Endothelial cell of hepatic sinusoid (primary cell): ENCODE measurements around the gene SLC45A2.
"Not testable (repeated sequence)": the region's sequence is repeated elsewhere in the genome, so short reads cannot be mapped to it uniquely, and the experiment has no call there.

ENCODE experiments used
- in situ Hi-C: cut with HindIII; loops from 2 replicates; pipeline ENCODE4 v1.10.0; 2017; ENCODE audit warnings: low sequenced_read_pairs

The SLC45A2 gene

DNA sequence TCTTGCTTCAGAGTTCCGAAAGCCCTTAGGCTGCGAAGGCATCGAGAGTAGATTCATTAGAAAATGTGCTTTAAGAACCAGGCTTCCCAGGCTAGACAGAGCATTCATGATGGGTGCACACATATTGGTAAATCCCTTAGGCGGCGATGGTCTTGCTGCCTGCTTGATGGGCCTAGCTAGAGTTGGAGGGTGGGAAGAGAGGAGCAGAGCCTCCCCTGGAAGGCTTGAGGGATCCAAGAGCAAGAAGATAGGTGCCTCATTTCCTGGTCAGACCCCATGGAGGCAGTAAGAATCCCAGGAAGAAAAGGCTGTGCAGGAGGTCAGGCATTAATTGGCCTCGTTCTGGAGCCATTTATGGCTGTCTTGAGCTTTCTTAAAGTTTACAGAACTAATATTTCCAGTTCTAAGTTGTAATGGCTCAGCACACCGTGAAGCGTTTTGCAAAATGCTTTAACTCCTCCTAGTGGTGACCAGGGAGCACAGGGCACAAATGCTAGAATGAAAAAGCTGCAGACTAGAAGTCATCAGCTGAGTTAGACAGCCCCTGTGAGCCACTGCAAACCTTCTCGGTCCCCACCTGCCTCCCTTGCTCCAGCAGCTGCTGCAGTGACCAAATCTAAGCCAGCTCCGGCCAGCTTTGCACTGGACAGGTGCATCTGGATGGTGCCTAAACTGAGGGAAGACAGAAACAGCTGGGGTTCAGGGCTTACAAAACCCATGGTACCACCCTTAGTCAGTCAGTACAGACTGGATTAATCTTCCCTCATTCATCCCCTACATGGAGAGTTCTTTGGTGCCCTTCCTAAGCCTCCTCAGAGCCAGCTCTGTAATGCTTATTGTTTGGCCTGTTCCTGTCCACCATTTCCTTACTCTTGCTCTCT, 14.7 kb downstream of the SLC45A2 start:
- in situ Hi-C loops = no loop called here

- in situ Hi-C loops = no loop called here
Measured at GRCh38 chr5:33968211-33969005, 16.1 kb downstream of the SLC45A2 start.

GRCh38 chr5:33966805-33967204, 17.7 kb downstream of the SLC45A2 start:
- in situ Hi-C loops = no loop called here

DNA sequence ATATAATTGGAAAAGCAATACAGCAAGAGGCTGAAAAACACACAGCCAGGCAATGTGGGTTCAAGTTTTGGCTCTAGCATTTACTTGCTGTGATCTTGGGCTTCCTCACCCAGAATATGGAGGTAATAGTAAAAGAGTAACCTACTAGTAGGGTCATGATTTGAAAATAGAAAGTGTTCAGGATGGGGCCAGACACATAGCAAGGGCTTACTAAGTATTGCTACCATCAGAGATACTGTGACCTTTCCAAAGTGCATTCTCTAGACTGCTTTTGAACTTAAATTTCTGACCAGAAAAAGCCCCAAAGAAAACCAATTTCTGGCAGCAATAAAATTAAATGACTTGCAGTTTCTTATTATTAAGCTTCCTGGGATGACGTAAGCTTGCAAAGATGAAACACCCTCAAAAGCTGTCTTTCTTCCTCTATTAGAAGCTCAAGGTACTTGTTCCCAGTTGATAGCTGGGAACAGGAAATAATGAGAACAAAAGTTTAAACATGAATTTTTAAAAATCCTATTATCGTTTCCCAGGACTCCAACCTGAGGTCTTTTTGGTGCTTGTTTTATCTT, 20.3 kb downstream of the SLC45A2 start:
- in situ Hi-C loops = no loop called here

GRCh38 chr5:33958176-33958575, 26.3 kb downstream of the SLC45A2 start:
- in situ Hi-C loops = no loop called here

DNA sequence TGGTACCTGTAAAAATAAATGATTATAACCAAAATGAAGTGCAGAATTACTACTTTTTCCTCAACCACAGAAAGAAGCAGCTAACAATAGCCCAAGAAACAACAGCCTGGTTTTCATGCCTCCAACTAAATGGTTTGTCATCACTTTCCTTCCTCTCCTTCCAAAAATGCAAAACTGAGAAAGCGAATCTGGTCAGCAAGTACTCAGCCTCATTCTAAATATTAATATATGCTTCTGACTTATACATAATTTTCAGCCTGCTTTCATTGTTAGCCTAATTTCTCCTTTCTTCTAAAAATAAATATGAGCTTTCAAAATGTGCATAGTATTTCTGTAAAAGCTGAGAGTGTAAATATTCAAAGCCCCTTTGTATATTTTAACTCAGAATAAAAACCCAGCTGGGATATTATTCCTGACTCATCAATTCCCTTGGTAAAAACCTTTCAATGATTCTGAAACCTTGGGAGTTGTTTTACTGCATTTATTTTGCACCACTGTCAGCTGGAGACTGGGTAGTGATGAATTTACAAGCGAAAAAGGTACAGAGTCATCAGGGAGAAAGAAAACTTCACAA, 26.8 kb downstream of the SLC45A2 start:
- in situ Hi-C loops = no loop called here

- in situ Hi-C loops = not testable (repeated sequence)
Measured at GRCh38 chr5:33952175-33952574, 32.3 kb downstream of the SLC45A2 start.

DNA sequence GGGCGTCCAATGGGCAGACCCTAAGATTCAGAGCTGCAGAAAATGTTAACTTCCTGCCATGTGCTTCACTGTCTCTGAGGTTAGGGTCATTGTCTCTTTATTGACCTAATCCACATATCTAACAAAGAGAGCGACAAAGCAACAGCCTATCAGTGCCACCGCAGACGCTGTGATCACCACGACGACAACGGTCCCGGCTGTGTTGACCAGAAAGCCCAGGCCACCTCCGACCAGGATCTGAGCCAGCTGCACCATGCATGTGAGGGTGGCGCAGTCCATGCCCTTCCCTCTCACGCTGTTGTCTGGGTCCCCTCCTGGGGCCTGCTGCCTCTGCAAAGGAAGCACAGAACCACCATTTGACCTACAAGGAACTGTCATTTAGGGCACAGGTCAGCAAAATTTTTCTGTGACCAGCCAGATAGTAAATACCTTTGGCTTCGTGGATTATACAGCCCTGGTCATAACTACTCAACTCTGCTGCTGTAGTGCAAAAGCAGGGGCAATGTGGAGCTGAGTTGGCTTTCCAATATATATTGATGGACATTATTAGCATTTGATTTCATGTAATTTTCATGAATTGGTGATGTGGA, 39.9 kb downstream of the SLC45A2 start:
- in situ Hi-C loops = no loop called here

DNA sequence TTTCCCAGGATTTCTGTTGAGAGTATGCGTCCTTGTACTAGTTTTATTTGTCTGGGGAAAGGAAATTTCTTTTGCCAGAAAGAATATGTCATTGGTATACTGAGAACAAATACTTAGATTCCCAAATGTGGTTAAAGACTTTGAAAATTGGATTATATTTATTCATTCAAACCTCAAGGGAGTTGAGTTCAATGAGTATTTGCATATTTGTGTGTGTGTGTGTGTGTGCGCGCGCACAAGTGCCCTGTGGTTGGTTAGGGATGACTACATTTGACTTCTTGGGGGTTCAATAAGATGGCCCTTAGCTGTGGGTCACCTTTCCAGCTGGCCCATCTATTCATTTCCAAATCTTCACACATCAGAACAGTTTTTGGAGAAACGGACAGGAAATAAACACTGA, 43.4 kb downstream of the SLC45A2 start:
- in situ Hi-C loops = no loop called here

DNA sequence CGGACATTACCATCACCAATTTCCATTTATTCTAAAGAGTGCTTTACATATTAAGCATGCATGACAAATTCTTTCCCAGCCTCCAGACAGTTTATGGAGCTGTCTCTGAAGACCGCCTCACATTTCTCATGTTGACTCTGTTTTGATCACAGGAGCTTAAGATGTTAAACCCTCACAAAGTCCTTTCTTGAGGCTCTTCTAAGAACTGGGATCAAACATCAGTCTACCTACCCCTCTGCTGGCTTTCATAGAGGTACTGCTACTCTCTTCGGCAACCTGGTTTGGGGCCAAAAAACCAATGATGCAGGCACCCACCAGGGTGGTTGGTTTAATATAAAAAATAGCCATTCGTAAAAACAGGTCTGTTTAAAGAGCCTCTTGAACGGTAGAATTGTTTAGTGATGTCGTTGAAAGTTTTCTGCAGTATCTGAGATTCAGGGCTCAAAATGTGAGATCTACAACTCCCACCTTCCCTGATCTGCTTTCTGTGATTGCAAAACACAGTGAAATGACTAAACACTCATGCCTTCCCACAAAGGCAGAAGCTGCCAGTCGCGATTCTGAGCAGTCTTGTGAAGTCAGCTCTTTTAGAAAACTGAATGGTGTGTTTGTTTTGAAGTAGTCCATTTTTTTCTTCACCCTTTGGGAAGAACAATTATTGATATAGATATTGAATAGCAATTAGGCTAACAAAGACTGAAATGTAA, 44.8 kb downstream of the SLC45A2 start:
- in situ Hi-C loops = no loop called here

DNA sequence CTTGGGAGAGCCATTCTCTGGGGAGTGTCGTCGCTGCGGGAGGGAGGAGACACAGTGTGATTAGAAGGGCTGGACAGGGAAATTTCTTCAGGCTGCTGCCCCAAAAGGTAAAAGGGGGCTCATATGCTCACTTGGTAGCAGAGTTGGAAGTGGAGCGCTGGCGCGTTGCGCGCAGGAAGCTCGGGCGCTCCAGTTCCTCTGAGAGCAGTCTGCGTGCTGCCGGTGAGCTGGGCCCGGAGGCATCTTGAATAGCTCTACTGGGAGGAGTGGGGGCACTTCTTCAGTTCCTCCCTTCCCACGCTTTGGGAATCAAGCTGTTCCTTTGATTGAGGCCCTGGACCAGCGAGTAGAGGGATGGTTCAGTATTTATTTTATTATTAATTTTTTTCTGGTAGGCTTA, 45.6 kb downstream of the SLC45A2 start:
- in situ Hi-C loops = no loop called here

DNA sequence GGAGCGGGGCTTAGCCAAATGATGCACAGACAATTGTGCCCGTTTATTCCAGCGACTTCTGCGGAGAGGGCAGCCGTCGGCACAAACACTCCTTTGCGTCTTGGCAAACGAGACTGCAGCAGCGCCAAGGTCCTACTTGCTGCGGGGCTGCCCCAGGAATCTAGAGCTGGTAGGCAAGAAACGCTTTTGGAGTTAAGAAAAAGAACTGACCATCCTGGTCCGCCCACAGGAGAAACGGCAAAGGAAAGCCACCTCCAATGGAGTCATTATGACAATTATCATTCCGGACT, 46.0 kb downstream of the SLC45A2 start:
- in situ Hi-C loops = no loop called here

GRCh38 chr5:33937707-33938506, 46.6 kb downstream of the SLC45A2 start:
- in situ Hi-C loops = no loop called here

GRCh38 chr5:33937017-33937706, 47.3 kb downstream of the SLC45A2 start:
- in situ Hi-C loops = no loop called here

GRCh38 chr5:33936381-33937016, 48.0 kb downstream of the SLC45A2 start, which contains the start of gene RXFP3:
TSS of gene RXFP3 (plus strand) at chr5:33936386. CDS start at chr5:33936741, 355 bp downstream.
- in situ Hi-C loops = no loop called here

DNA sequence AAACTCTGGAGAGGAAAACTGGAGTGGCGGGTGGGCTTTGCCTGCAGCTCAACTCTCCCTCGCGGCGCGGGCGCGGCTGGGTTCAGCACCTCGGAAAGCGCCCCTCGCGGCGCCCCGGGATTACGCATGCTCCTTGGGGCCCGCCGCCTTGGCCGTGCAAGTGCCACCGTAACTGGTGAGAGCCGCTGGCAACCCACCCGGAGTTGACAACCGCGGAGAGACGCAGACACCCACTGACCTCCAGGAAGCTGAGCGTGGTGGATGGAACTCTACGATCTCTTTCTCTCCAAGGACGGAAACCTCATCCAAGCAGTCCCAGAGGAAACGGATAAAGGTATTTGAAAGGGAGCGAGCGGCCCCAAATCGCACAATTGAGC, 48.5 kb downstream of the SLC45A2 start:
- in situ Hi-C loops = no loop called here

- in situ Hi-C loops = no loop called here
Measured at GRCh38 chr5:33934176-33934575, 50.3 kb downstream of the SLC45A2 start.

- in situ Hi-C loops = no loop called here
Measured at GRCh38 chr5:33933723-33934169, 50.7 kb downstream of the SLC45A2 start.

GRCh38 chr5:33931136-33931535, 53.4 kb downstream of the SLC45A2 start:
- in situ Hi-C loops = no loop called here
